Hepatocyte (in vitro differentiated cells): Measurements from ENCODE around the gene OR2T34. TPM values are rescaled to one million over a fixed set of nuclear protein-coding genes. Genes with fewer than 3 reads are reported as not detected.

Experiments used
- DNase-seq: peaks from one replicate; pipeline ENCODE4 v3.0.0-alpha.2; 2016; ENCODE audit warnings: low spot score
- H2AFZ ChIP-seq: fragments of 200-600 bp; sonication (generic); 2 replicates; pipeline ENCODE4 v1.6.0; 2016; ENCODE audit warnings: antibody characterized with exemption, mild to moderate bottlenecking
- H3K27ac ChIP-seq: fragments of 200-600 bp; sonication (generic); 2 replicates; pipeline ENCODE4 v1.5.1; 2016; ENCODE audit warnings: mild to moderate bottlenecking
- H3K27me3 ChIP-seq: fragments of 200-600 bp; sonication (generic); 2 replicates; pipeline ENCODE4 v1.6.1; 2016
- H3K36me3 ChIP-seq: fragments of 200-600 bp; sonication (generic); replicated peaks from 2 replicates; pipeline ENCODE4 v1.5.1; 2016; ENCODE audit warnings: low read depth; ENCODE audit not compliant: insufficient read depth
- H3K4me1 ChIP-seq: fragments of 200-600 bp; sonication (generic); 2 replicates; pipeline ENCODE4 v1.5.1; 2016; ENCODE audit warnings: mild to moderate bottlenecking, moderate library complexity; ENCODE audit not compliant: insufficient read depth
- H3K4me2 ChIP-seq: fragments of 200-600 bp; sonication (generic); 2 replicates; pipeline ENCODE4 v1.6.0; 2016
- H3K4me3 ChIP-seq: fragments of 200-600 bp; sonication (generic); 2 replicates; pipeline ENCODE4 v1.5.1; 2016; ENCODE audit warnings: mild to moderate bottlenecking
- H3K79me2 ChIP-seq: fragments of 200-600 bp; sonication (generic); 2 replicates; pipeline ENCODE4 v1.6.0; 2017; ENCODE audit warnings: mild to moderate bottlenecking
- H3K9me2 ChIP-seq: fragments of 200-600 bp; sonication (generic); replicated peaks from 2 replicates; pipeline ENCODE4 v1.6.0; 2017; ENCODE audit warnings: mild to moderate bottlenecking; ENCODE audit not compliant: insufficient read depth
- H3K9me3 ChIP-seq: fragments of 200-600 bp; sonication (generic); 2 replicates; pipeline ENCODE4 v1.5.1; 2016; ENCODE audit warnings: low read depth, mild to moderate bottlenecking
- H4K20me1 ChIP-seq: fragments of 200-600 bp; sonication (generic); 2 replicates; pipeline ENCODE4 v1.6.0; 2016; ENCODE audit warnings: mild to moderate bottlenecking; ENCODE audit not compliant: insufficient read depth, poor library complexity, severe bottlenecking
- CTCF ChIP-seq: fragments of 200-600 bp; sonication (generic); IDR thresholded peaks from 2 replicates; pipeline ENCODE4 v1.5.1; 2016; ENCODE audit warnings: antibody characterized with exemption, mild to moderate bottlenecking; ENCODE audit not compliant: poor library complexity
- EZH2 ChIP-seq: fragments of 200-600 bp; sonication (generic); IDR thresholded peaks from 2 replicates; pipeline ENCODE4 v1.6.1; 2016; ENCODE audit warnings: antibody characterized with exemption, mild to moderate bottlenecking, borderline replicate concordance
- EZH2phosphoT487 ChIP-seq: fragments of 200-600 bp; sonication (generic); IDR thresholded peaks from one replicate; pipeline ENCODE4 v1.6.1; 2018; ENCODE audit warnings: antibody characterized with exemption, mild to moderate bottlenecking, low read depth, moderate library complexity; ENCODE audit not compliant: unreplicated experiment, severe bottlenecking
- WGBS: methylation state at CpG from one replicate; pipeline ENCODE4 v1.1.6; 2016; ENCODE audit warnings: low lambda C conversion rate; ENCODE audit errors: missing lambda C conversion rate; 5-methylcytosine and 5-hydroxymethylcytosine counted together
- polyA plus RNA-seq: library from polyadenylated mRNA; unstranded; fragments of >200 nt; fragmentation: Nextera tagmentation; extraction: Ambion mirVana; gene quantifications from 2 replicates; pipeline ENCODE4 v1.2.1, GENCODE V29; 2016
- total RNA-seq: library from RNA; depleted of rRNA; stranded (reverse); fragments of >200 nt; gene quantifications from 2 replicates; pipeline ENCODE4 v1.2.3, GENCODE V29; 2014

The OR2T34 gene
- total and polyA plus RNA-seq, 2 experiments from 2014 or later: not detected

- no peaks in the 10 kb centered on the region for H3K79me2 ChIP-seq
- H3K27me3 ChIP-seq: no peaks in the 10 kb centered on the region
- DNase-seq: no peak
- H4K20me1 ChIP-seq: no peaks in the 10 kb centered on the region
- H3K27ac ChIP-seq: no peak overlapping the region
- H3K4me2 ChIP-seq: no peak overlapping the region
- H3K9me3 ChIP-seq: peaks cover 2% of the 10 kb centered on the region
- no peak for TF ChIP-seq EZH2
- TF ChIP-seq EZH2phosphoT487: no peak
- no peak for TF ChIP-seq CTCF
- WGBS: 59% methylated on average over 5 of the region's 5 CpGs
- no peaks in the 10 kb centered on the region for H3K36me3 ChIP-seq
- no peak overlapping the region for H2AFZ ChIP-seq
- no peaks in the 10 kb centered on the region for H3K9me2 ChIP-seq
- no peak overlapping the region for H3K4me3 ChIP-seq
- H3K4me1 ChIP-seq: no peaks in the 10 kb centered on the region
Measured at GRCh38 chr1:248593226-248593625, 18.7 kb upstream of the OR2T34 start.

- Histone ChIP-seq H2AFZ (no peak overlapping the region), H3K9me3 (peaks cover 2% of the 10 kb centered on the region), H3K4me3 (no peak overlapping the region), H3K9me2 (no peaks in the 10 kb centered on the region), H3K36me3 (no peaks in the 10 kb centered on the region), H3K4me2 (no peak overlapping the region), H3K27me3 (no peaks in the 10 kb centered on the region), H4K20me1 (no peaks in the 10 kb centered on the region), H3K27ac (no peak overlapping the region), H3K79me2 (no peaks in the 10 kb centered on the region), H3K4me1 (no peaks in the 10 kb centered on the region)
- TF ChIP-seq CTCF (no peak), EZH2 (no peak), EZH2phosphoT487 (no peak)
- 38% methylated on average over 1 of the region's 1 CpG for WGBS
- DNase-seq: no peak
Measured at GRCh38 chr1:248592655-248593054, 18.1 kb upstream of the OR2T34 start.

GRCh38 chr1:248590055-248590454 lies 15.5 kb upstream of the OR2T34 start:
- Histone ChIP-seq H4K20me1 (no peaks in the 10 kb centered on the region), H3K36me3 (no peaks in the 10 kb centered on the region), H3K4me1 (no peaks in the 10 kb centered on the region), H2AFZ (no peak overlapping the region), H3K27ac (no peak overlapping the region), H3K9me3 (peaks cover 2% of the 10 kb centered on the region), H3K9me2 (no peaks in the 10 kb centered on the region), H3K4me3 (no peak overlapping the region), H3K27me3 (no peaks in the 10 kb centered on the region), H3K4me2 (no peak overlapping the region), H3K79me2 (no peaks in the 10 kb centered on the region)
- no peak for DNase-seq
- 86% methylated on average over 17 of the region's 17 CpGs for WGBS
- TF ChIP-seq EZH2phosphoT487 (no peak), EZH2 (no peak), CTCF (no peak)

- no peak overlapping the region for H3K27ac ChIP-seq
Measured at GRCh38 chr1:248589334-248589733, 14.8 kb upstream of the OR2T34 start.

More at GRCh38 chr1:248589334-248589733, 14.8 kb upstream of the OR2T34 start:
- DNase-seq: no peak
- no peak overlapping the region for H3K4me3 ChIP-seq
- no peak overlapping the region for H3K4me2 ChIP-seq
- H2AFZ ChIP-seq: no peak overlapping the region
- H3K9me2 ChIP-seq: no peaks in the 10 kb centered on the region
- peaks cover 2% of the 10 kb centered on the region for H3K9me3 ChIP-seq
- no peaks in the 10 kb centered on the region for H3K79me2 ChIP-seq
- no peaks in the 10 kb centered on the region for H3K27me3 ChIP-seq
- TF ChIP-seq EZH2 (no peak), CTCF (no peak), EZH2phosphoT487 (no peak)
- 76% methylated on average over 3 of the region's 3 CpGs for WGBS
- no peaks in the 10 kb centered on the region for H3K36me3 ChIP-seq
- no peaks in the 10 kb centered on the region for H4K20me1 ChIP-seq
- H3K4me1 ChIP-seq: no peaks in the 10 kb centered on the region
